Kidney epithelial cell (primary cell): Measurements from ENCODE around the gene MERTK. TPM values are rescaled to one million over a fixed set of nuclear protein-coding genes. Genes with fewer than 3 reads are reported as not detected.
"Not testable (repeated sequence)": the region's sequence is repeated elsewhere in the genome, so short reads cannot be mapped to it uniquely, and the experiment has no call there.

Experiments
- DNase-seq: peaks from one replicate; pipeline ENCODE4 v3.0.0-alpha.2; 2010; ENCODE audit warnings: low read depth
- H3K27me3 ChIP-seq: 2 replicates; pipeline ENCODE4 v1.6.0; 2011; ENCODE audit warnings: low read length; ENCODE audit not compliant: control insufficient read depth, insufficient read depth
- H3K36me3 ChIP-seq: 2 replicates; pipeline ENCODE4 v1.5.1; 2011; ENCODE audit warnings: low read length; ENCODE audit not compliant: control insufficient read depth, insufficient read depth
- H3K4me3 ChIP-seq: 2 replicates; pipeline ENCODE4 v1.5.1; 2011; ENCODE audit warnings: low read depth, mild to moderate bottlenecking, control low read depth, low read length
- total RNA-seq: library from RNA; depleted of rRNA; stranded (reverse); fragments of >200 nt; gene quantifications from 2 replicates; pipeline ENCODE4 v1.2.3, GENCODE V29; 2015
- TF ChIP-seq, protein P1 (sequence below): IDR thresholded peaks from 2 replicates; pipeline ENCODE4 v1.5.1; 2011; ENCODE audit warnings: mild to moderate bottlenecking, moderate library complexity, low read length, control low read depth, inconsistent platforms; ENCODE audit not compliant: insufficient read depth, poor library complexity, severe bottlenecking

Gene MERTK
- total RNA-seq, 1 donor from 2014 or later: 4.1 TPM

DNA sequence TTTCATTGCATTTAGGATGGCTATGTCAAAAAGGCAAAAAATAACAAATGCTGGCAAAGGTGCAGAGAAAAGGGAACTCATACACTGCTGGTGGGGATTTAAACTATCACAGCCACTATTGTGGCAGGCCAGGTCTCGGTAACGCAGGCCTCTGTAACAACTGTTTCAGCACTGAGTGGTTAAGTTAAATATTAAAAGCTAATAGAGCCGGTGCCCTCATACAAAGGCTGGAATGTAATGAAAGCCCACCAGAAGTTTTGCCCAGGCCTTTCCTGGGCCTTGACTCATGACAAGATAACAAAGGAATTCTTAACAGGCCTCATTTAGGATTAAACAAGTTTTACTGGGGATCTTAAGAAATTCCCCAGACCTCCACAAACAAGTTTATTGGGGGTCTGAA lies 10.7 kb downstream of the MERTK start:
- Histone ChIP-seq H3K4me3 (no peak overlapping the region), H3K27me3 (no peaks in the 10 kb centered on the region), H3K36me3 (no peaks in the 10 kb centered on the region)
- no peak for DNase-seq
- TF ChIP-seq, protein P1, sequence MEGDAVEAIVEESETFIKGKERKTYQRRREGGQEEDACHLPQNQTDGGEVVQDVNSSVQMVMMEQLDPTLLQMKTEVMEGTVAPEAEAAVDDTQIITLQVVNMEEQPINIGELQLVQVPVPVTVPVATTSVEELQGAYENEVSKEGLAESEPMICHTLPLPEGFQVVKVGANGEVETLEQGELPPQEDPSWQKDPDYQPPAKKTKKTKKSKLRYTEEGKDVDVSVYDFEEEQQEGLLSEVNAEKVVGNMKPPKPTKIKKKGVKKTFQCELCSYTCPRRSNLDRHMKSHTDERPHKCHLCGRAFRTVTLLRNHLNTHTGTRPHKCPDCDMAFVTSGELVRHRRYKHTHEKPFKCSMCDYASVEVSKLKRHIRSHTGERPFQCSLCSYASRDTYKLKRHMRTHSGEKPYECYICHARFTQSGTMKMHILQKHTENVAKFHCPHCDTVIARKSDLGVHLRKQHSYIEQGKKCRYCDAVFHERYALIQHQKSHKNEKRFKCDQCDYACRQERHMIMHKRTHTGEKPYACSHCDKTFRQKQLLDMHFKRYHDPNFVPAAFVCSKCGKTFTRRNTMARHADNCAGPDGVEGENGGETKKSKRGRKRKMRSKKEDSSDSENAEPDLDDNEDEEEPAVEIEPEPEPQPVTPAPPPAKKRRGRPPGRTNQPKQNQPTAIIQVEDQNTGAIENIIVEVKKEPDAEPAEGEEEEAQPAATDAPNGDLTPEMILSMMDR: no peak

DNA sequence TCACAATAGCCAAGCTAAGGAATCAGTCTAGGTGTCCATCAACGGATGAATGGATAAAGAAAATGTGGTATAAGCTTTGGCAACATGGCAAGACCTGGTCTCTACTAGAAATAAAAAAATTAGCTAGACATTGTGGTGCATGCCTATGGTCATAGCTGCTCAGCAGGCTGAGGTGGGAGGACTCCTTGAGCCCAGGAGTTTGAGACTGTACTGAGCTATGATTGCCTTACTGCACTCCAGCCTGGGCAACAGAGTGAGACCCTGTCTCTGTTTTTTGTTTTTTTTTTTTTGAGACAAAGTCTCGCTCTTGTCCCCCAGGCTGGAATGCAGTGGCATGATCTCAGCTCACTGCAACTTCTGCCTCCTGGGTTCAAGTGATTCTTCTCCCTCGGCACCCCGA lies 11.6 kb downstream of the MERTK start:
- not testable (repeated sequence) for H3K4me3 ChIP-seq, H3K36me3 ChIP-seq, H3K27me3 ChIP-seq, DNase-seq

DNA sequence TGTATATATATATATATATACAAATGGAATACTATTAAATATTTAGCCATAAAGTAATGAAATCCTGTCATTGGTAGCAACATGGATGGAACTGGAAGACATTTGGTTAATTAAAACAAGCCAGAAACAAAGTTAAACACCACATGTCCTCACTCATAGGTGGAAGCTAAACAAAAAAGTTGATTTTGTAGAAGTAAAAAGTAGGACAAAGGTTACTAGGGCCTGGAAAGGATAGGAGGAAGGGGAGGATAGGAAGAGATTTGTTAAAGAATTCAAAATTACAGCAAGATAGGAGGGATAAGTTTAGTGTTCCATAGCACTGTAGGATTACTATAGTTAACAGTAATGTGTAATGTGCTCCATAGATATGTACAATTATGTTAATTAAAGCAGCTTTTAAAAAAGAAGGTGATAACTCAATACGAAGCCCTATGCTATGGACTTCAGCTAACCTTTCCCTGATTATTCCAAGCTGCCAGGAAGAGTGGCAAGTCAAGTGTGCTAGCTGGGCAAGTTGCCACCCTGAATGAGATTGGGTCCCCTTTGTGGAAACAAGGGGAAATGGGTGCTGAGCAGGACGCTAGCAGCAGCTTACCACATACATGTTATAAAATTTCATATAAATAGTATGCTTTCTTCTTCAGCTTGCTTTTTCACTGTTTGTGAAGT lies 12.3 kb downstream of the MERTK start:
- Histone ChIP-seq H3K36me3 (no peaks in the 10 kb centered on the region), H3K4me3 (no peak overlapping the region), H3K27me3 (no peaks in the 10 kb centered on the region)
- no peak for DNase-seq
- TF ChIP-seq, protein P1: no peak

DNA sequence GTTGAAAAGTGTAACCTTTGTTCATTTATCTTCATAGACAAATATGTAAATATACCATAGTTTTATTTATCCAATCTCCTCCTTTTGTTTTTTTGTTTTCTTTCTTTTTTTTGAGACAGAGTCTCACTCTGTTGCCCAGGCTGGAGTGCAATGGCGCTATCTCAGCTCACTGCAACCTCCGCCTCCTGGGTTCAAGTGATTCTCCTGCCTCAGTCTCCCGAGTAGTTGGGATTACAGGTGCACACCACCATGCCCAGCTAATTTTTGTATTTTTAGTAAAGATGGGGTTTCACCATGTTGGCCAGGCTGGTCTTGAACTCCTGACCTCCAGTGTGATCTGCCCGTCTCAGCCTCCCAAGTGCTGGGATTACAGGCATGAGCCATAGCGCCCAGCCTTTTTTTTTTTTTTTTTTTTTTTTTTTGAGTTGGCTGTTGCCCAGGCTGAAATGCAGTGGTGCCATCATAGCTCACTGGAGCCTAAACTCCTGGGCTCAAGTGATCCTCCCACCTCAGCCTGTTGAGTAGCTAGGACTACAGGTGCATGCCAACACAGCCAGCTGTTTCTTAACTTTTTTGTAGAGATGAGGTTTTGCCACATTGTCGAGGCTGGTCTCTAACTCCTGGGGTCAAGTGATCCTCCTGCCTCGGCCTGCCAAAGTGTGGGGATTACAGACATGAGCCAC lies 13.0 kb downstream of the MERTK start:
- not testable (repeated sequence) for H3K36me3 ChIP-seq, H3K27me3 ChIP-seq, DNase-seq, H3K4me3 ChIP-seq

DNA sequence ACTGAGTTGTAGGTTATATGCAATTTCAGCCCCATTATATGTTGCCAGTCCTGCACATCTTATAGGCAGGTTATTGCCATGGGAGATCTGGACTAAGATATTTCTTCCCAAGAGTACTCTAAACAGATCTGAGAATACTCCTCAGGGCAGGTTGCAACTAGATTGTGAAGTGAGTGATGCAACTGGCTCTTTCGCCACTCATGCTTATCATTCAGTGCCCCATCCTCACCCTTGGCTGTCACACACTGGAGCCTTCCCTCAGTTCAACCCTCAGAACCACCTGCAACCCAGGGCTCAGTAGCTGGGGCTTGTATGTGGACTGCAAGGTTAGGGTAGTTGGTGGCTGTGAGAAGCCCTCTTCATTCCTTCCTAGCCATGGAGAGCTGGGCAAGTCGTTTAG lies 14.1 kb downstream of the MERTK start:
- H3K4me3 ChIP-seq: no peak overlapping the region
- no peak for DNase-seq
- TF ChIP-seq, protein P1: no peak
- H3K27me3 ChIP-seq: no peaks in the 10 kb centered on the region
- H3K36me3 ChIP-seq: no peaks in the 10 kb centered on the region

DNA sequence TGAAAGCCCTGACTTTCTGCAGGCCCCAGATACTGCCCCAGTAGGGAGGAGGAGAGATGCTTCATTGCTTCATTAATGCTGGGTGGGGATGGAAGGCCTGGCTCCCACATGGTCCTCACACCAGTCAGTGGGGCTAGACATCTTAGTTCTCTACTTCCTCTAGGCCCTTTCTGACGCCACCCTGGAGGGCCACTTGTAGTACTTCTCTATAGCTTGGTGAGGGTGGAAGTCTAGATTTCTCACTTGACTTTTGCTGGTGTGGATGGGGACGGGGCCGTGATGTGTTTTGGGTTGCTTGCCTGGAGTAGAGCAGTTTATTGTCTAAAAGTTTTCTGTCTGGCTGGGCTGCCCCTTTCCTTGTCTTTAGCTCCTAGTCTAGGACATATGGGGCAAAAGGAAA lies 18.7 kb downstream of the MERTK start:
- TF ChIP-seq, protein P1: no peak
- Histone ChIP-seq H3K36me3 (no peaks in the 10 kb centered on the region), H3K27me3 (no peaks in the 10 kb centered on the region), H3K4me3 (no peak overlapping the region)
- DNase-seq: no peak

DNA sequence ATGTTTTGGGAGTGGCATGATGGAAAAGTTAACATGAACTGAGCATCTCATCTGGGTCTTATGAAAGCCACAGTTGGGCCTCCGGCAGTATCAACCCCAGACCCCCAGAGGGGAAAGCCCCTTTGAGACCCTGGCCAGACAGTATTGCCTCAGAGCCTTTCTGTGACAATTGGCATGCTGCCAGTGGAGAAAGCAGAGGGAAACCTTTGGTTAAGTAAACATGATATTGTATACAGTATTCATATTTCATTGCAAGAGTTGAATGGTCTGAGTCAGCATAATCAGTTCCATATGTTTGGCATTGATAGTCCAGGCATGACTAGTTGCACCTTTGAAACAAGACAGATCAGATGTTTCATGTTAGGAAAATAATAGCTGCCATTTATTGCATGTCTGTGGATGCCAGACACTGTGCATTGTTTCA lies 20.0 kb downstream of the MERTK start:
- TF ChIP-seq, protein P1: no peak
- no peak overlapping the region for H3K4me3 ChIP-seq
- no peaks in the 10 kb centered on the region for H3K27me3 ChIP-seq
- no peaks in the 10 kb centered on the region for H3K36me3 ChIP-seq
- no peak for DNase-seq
